GM20431 (cell line): Measurements from ENCODE around the gene TOMM20.

Source experiments
- in situ Hi-C: fragments of 300-500 bp; cut with MseI, MboI; formaldehyde crosslinking; loops from one replicate; pipeline ENCODE4 v1.15.0; 2020; ENCODE audit warnings: low sequenced_read_pairs; ENCODE audit not compliant: unreplicated experiment

The TOMM20 gene

GRCh38 chr1:235105051-235106043 is 23.3 kb downstream of the TOMM20 start:
- in situ Hi-C loops, result loop anchor here (25.0 kb wide), 1 partner anchor 307 kb away; no protein-coding TSS in a partner anchor

DNA sequence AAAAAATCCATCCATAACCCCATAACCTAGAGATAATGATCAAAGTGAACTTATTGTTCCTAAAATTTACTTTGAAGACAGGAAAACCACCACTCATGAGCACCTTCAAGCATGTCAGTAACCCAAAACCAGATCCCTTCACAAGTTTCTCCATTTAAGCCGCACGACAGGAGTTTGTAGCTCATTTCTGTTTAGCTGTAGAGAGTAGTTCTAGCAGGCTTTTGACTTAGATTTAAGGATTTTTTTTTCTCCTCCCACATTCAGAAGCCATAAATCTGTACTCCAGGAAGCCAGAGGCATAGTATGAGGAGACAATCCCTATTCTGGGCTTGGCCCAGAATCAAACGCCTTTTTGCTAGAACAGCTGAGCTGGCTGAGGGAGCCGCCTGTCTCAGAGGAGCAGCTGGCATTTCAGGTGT is 25.6 kb downstream of the TOMM20 start:
- in situ Hi-C loops, result loop anchor here (25.0 kb wide), 1 partner anchor 309 kb away; no protein-coding TSS in a partner anchor

DNA sequence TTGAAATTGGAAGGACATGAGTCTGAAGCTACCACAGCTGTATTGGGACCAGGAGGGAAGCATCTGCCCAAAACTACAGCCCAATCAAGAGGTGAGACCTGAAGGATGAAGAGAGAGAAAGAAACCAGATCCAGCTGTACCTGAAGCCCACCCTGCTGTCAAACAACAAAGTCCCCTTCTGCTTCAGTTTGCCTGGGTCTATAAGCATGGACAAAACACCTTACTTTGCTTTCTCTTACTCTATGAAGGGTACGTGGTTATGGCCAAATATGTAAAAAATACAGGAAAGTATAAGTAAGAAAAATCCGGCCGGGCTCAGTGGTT is 26.4 kb downstream of the TOMM20 start:
- in situ Hi-C loops, result loop anchor here (25.0 kb wide), 1 partner anchor 310 kb away; no protein-coding TSS in a partner anchor

- in situ Hi-C loops, result loop anchor here (25.0 kb wide), 1 partner anchor 311 kb away; no protein-coding TSS in a partner anchor
These were observed 26.9 kb downstream of the TOMM20 start for GRCh38 chr1:235101558-235102258.

GRCh38 chr1:235100194-235100772 is 28.4 kb downstream of the TOMM20 start:
- in situ Hi-C loops, result loop anchor here (25.0 kb wide), 1 partner anchor 312 kb away; no protein-coding TSS in a partner anchor

GRCh38 chr1:235098991-235099390 is 29.6 kb downstream of the TOMM20 start:
- in situ Hi-C loops, result loop anchor here (10.0 to 25.0 kb wide), 2 partner anchors 362 to 504 kb away; no protein-coding TSS in a partner anchor

- in situ Hi-C loops, result loop anchor here (10.0 to 25.0 kb wide), 2 partner anchors 361 to 504 kb away; no protein-coding TSS in a partner anchor
These were observed 30.1 kb downstream of the TOMM20 start for GRCh38 chr1:235098547-235098946.

DNA sequence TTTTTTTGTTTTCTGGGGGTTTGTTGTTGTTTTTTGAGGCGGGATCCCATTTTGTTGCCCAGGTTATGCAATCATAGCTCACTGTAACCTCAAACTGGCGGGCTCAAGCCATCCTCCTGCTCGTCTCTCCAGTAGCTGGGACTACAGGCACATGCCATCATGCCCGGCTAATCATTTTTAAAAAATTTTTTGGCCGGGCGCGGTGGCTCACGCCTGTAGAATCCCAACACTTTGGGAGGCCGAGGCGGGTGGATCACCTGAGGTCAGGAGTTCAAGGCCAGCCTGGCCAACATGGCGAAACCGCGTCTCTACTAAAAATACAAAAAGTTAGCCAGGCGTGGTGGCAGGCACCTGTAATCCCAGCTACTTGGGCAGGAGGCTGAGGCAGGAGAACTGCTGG is 31.1 kb downstream of the TOMM20 start:
- in situ Hi-C loops, result loop anchor here (10.0 to 25.0 kb wide), 2 partner anchors 360 to 503 kb away; no protein-coding TSS in a partner anchor

- in situ Hi-C loops, result loop anchor here (10.0 to 25.0 kb wide), 2 partner anchors 359 to 501 kb away; no protein-coding TSS in a partner anchor
These were observed 32.6 kb downstream of the TOMM20 start for GRCh38 chr1:235095938-235096562.

GRCh38 chr1:235093696-235094592 is 34.7 kb downstream of the TOMM20 start:
- in situ Hi-C loops, result loop anchor here (10.0 to 25.0 kb wide), 2 partner anchors 357 to 499 kb away; no protein-coding TSS in a partner anchor

GRCh38 chr1:235093013-235093695 is 35.5 kb downstream of the TOMM20 start:
- in situ Hi-C loops, result loop anchor here (10.0 to 25.0 kb wide), 2 partner anchors 356 to 498 kb away; no protein-coding TSS in a partner anchor

DNA sequence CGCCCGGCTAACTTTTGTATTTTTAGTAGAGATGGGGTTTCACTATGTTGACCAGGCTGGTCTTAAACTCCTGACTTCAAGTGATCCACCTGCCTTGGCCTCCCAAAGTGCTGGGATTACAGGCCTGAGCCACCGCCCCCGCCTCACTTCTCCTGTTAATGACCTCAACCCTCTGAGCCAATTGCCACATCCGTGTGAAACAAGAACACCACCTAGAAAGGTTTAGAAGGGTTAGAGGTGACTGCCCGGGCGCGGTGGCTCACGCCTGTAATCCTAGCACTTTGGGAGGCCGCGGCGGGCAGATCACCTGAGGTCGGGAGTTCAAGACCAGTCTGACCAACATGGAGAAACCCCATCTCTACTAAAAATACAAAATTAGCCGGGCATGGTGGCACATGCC is 36.2 kb downstream of the TOMM20 start:
- in situ Hi-C loops, result loop anchor here (10.0 to 25.0 kb wide), 2 partner anchors 355 to 498 kb away; no protein-coding TSS in a partner anchor

GRCh38 chr1:235092045-235092406 is 36.6 kb downstream of the TOMM20 start:
- in situ Hi-C loops, result loop anchor here (10.0 to 25.0 kb wide), 2 partner anchors 355 to 497 kb away; no protein-coding TSS in a partner anchor

DNA sequence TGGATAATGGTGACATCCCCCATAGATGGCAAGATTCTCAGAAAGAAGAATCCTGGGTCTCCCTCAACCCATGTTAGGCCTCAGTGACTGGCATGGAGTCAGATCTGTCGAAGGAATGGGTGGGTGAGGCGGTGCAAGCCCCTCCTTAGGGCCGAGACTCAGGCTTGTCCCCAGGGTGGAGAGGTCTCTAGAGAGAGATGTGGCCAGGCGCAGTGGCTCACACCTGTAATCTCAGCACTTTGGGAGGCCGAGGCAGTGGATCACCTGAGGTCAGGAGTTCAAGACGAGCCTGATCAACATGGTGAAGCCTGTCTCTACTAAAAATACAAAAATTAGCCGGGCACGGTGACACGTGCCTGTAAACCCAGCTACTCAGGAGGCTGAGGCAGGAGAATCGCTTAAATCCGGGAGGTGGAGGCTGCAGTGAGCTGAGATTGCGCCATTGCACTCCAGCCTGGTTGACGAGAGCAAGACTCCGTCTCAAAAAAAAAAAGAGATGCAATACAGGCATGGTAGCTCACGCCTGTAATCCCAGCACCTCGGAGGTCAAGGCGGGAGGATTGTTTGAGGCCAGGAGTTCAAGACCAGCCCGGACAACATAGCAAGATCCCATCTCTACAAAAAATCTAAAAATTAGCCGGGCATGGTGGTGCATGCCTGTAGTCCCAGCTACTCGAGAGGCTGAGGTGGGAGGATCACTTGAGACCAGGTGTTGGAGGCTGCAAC is 37.2 kb downstream of the TOMM20 start:
- in situ Hi-C loops, result loop anchor here (10.0 to 25.0 kb wide), 2 partner anchors 354 to 497 kb away; no protein-coding TSS in a partner anchor

DNA sequence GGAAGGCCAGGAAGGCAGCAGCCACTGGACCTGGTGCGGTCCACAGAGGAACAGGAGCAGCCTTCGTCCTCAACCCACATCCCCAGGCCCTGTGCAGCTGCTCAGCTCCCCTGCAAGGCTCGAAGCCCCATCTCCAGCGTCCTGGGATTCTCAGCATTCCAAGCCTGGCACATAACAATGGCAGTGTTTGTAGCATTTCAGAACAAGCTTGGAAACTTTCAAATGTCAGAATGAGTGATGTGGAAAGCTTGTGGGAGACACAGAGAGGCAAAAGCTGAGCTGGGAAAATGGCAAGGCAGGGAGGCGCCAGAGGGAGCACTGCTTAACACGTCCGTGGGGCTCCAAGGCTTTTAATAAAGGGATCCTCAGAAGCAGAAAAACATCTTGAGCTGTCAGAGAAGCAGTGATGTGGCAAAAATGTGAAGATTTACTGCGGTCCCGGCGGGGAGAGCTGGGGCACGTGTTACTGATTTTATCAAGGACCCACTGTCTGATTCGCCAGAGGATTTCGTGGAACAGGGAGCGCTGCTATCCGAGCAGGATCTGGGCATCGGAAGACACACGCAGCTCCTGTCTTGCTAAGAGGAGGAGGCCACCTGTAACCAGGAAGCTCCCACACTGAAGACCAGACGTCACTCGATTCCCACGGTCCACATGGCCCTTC is 38.1 kb downstream of the TOMM20 start:
- in situ Hi-C loops, result loop anchor here (10.0 to 25.0 kb wide), 2 partner anchors 353 to 496 kb away; no protein-coding TSS in a partner anchor

- in situ Hi-C loops, result loop anchor here (10.0 to 25.0 kb wide), 2 partner anchors 352 to 584 kb away; no protein-coding TSS in a partner anchor
These were observed 39.7 kb downstream of the TOMM20 start for GRCh38 chr1:235088907-235089306.
